ENCODE measurements around the gene ZNF593OS.
A peak's percentile ranks its signal among the peaks of the same experiment; 100 is the strongest.

ZNF593OS gene

DNA sequence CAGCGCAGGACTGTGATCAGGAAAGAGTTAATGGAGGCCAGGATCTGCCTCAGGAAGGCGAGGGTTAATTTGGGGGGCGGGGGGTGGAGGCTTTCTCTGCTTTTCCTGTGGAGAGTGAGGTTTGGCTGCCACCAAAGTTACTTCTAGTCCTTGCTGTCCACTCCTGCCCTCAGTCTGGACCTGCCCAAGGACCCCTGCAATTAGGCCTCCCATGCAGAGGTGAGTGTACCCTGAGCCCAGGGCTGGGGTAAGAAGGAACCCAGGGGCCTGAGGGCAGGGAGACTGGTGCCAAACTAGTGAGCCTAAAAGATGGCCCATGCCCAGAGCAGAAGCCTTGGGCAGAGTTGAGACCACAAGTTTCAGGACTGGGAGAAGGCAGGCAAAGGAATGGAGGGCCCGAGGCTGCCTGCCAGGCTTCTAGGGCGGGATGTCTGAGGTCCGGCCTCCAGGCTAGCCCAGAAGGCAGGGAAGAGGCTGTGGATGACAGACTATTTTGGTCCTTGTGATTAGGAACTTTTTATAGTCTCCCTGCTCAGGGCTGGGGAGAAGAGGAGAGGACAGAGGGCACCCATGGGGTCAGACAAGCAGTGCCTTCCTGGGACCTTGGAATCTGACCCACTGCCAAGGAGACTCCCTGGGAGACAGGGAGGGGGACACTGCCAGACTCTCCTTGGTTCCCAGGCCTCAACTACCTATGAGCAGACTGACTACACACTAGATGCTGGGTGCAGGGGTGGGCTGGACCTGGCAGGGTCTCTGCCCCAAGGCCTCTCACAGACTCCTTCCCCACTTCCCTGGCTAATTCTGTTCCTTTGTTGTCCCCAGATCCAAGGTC, 12.5 kb downstream of the ZNF593OS start, which contains the start of gene FAM110D:
Gene FAM110D (plus strand): TSS at position 172 of the 835 bp plus-strand sequence. CDS start 2,213 bp downstream, outside the sequence.
- DNase-seq: no peak

DNA sequence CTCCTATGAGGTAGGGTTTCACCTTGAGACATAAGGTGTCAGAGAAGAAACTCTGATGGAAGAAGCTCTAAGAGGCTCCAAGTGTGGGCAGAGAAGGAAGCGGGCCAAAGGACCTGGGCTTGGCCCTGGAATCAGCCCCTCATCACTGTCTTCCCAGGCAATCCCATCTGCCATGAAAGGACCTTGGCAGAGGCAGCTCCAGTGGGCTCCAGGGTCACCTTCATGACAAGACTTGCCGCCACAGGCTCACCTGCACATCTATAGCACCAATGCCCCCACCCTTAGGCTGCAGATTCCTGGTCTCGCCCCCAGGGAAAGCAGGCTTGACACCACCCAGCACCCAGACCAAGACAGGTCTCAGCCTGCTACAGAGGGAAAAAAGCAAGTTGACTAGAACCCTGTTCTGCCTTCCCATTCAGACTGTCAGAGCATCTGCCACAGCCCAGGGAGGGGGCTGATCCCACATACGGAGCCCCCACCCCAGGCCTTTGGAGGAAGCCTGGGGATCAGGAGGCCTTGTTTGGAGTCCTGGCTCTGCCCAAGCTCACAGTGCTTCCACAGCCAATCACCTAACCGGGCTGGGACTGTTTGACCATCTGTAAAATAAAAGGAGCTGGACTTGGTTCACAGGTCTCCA, 13.2 kb downstream of the ZNF593OS start:
- DNase-seq: no peak

DNA sequence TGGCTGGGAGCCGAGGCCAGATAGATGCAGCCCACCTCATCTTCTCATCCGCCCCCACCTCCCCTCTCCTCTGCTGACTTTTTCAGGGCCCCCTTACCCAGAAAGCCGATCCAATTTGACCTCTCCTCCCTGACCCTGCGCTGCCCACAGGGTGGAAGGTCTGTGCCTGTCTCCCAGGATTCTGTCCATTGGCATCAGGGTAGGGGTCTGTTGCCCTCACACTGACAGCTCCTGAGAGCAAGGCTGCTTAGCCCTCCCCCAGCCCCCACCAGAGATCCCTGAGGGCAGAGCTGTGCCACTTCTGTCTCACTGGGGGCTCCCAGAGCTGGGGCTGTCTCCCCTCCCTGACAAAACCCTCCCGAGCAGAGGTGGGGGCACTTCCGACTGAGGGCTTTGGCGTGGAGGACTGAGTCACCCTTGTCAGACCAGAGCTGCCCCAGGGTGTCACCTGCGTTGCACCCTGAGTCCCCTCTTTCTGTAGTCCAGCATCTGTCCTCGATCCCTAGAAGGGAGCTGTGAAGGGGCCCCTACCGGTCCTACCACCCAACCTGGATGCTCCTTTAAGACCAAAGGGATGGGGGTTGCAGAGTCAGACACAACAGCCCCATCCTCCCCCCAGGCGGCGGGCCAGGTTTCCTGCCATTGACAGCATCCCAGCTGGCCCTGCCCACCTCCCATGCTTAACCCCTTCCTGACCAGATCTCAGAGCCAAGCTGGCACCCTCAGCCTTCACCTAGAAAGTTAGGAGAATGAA, 15.2 kb downstream of the ZNF593OS start:
- DNase-seq: no peak

DNA sequence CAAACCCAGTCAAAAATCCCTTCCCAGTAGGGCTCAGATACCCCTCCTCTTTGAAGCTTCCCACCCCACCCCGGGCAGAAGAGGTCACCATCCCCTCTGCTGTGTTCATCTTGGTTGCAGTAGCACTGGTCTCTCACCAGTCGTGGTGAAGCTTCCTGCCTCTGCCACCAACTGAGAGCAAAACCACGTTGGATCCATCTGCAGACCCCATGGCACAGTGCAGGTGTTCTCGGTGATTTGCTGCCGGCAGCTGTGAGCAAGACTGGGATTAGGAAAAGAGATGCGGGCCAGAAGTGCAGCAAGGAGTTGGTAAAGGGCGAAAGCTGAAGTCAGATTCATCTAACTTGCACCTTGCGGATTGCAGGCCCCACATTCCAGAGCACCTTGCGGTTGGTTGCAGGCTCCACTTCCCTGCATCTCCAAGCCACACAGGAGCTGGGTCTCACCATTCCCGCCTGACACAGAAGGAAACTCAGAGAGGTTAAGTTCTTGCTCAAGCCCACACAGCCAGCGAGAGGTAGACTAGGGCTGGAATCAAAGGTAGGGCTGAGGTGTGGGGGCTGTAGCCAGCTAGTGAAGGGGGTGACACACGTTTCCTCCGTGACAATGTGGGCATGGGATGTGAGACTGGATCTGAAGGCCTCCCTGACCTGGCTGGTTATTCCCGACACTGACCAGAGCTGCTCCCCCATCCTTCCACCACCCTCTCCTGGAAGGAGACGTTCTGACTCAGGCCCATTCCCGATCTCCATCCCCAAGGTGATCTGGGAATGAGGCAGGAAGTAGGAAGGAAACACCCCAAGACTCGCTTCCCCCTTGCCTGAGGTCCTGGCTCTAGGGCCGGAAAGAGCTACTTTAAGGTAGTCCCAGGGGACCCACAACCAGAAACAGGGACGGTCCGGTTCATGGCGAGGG, 16.0 kb downstream of the ZNF593OS start:
- no peak for DNase-seq

DNA sequence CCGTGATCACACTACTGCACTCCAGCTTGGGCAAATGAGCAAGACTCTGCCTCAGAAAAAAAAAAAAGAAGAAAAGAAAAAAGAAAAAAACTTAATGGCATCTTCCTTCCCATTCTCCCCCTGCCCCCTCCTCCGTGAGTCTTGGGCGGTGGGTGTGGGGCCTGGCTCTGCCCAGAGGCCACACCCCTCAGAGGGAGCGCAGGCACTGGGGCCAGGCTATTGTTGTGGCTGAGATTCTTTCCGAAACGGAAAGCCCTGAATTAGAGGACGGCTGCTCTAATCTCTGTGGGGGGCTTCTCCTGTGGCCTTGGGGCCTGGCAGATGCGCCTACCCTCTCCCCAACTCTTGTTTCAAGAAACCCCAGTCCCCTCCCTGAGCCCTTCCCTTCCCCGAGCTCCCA, 16.9 kb downstream of the ZNF593OS start:
- DNase-seq: no peak

DNA sequence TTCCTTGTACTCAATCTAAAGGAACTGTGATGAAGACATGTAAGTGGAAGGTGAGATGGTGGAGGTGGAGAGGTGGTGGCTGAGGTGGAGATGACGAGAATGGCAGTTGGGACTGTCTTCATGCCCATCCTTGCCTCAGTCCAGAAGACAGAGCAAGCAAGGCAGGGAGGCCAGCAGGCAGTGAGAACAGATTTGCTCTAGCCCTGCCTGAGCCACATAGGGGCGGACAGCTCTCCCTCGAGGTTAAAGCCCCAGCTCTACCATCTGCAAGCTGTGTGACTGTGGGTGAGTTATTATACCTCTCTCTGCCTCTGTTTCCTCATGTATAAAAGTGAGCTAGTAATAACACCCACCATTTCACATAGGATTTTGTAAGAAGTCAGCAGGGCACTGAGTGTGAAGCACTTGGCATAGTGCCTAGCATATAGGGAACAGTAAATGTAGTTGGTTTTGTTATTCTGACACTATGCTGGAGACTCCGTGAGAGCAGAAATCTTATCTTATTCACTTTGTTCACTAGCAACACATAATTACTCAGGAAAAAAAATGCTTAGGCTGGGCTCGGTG, 17.6 kb downstream of the ZNF593OS start:
- no peak for DNase-seq

DNA sequence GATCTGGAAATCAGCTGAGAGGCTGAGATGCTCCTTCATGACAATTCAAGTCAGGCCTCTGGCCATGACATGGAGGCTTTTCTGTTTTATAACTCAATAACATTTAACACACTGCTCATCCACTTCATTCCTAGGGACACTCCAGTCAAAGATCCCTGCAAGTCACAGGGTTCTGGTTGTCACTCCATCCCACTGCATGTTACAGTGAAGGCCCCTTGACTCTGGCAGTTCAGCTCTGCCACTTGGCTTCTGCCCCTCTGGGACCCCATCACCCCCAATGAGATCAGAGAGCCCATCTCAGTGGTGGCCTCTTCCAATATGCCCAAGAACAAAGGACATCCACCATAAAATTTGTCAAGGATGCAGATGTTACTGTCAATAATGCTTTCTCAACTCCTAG, 22.7 kb downstream of the ZNF593OS start:
- no peak for DNase-seq

DNA sequence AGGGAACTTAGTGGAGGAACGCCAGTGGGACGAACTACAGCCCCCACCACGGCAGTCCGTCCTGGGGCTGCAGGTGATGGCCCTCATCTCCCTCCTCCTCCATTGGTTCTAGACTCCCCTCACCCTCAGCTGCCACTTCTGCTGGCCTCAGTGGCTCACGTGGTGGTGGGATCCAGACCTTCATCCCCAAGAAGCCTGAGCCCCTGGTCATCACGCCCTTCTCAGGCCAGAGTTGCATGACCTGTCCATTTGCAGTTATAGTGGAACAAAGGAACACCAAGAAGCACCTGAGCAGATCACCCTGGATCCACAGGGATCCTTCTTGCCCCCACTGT, 25.7 kb downstream of the ZNF593OS start:
- DNase-seq: no peak

DNA sequence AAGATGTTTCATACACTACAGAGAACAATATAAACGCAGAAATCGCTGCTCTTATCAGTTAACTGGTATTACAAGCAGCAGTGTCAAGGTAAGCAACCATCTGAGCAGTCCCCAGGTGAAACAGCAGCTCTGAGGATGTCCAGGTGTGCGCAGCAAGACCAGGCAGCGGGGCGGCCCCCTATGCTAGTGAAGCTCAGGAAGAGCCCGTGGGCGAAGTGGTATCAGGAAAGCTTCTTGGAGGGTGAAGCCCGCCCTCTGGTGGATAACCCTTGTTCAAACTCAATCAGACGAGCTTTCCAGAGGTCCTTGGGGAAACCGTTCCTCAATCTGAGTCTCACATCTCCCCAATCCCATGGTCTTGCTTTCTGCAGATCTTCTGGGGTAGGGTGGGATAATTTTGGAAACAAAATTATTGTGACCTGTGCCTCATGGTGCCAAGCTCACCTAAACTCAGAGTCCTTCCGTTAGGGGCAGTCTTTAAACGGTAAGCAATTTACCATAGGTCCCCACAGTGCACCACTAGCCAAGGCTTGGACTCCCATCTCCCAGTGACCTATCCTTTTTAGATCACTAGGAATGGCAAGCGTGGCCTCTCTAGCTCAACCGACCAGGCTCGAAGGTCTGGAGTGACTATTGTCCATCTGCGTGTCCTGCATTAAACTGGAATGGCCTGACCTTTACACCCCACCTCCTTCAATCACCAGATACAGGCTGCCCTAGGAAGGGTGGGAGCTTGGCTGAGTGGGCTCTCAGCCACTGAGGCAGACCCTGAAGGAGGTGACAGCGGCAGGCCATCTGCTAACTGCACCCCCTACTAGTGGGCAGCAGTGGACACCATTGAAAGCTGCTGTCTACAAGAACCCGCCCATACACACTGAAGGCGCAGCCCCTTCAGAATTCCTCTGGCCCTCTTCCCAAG, 26.3 kb downstream of the ZNF593OS start:
- peak; percentile 50 for DNase-seq

DNA sequence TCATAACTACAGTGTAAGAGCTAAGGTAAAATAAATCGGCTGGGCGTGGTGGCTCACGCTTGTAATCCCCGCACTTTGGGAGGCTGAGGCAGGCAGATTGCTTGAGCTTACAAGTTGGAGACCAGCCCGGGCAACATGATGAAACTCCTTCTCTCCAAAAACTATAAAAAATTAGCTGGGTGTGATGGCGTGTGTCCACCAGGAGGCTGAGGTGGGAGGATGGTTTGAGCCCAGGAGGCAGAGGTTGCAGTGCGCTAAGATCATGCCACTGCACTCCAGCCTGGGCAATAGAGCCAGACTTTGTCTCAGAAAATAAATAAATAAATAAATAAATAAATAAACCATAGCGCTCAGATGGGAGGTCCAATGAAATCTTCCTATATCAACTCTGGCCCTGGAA, 29.5 kb downstream of the ZNF593OS start:
- no peak for DNase-seq

DNA sequence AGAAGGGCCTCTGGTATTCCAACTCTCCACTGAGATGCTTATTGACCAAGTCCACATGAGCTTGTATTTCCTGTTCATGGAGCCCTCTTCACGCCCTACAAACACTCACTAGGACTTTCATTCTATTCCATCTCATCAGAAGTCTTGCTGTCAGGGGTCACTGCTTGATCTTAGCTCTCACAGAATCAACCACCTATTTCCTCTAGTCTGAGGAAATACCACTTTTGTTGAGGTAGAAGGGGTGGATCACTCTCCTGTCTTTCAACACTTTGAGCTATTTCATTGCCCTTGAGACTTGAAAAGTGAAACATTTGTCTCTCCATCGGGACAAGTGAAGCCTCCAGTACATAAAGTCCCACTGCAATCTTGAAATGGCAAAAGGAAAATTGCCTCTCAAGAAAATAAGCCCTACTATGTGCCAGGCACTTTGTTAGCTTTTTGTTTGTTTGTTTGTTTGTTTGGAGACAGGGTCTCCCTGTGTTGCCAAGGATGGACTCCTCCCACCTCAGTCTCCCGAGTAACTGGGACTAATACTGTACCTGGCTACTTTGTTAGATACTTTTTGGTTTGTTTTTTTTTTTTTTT, 32.6 kb downstream of the ZNF593OS start:
- DNase-seq: no peak

DNA sequence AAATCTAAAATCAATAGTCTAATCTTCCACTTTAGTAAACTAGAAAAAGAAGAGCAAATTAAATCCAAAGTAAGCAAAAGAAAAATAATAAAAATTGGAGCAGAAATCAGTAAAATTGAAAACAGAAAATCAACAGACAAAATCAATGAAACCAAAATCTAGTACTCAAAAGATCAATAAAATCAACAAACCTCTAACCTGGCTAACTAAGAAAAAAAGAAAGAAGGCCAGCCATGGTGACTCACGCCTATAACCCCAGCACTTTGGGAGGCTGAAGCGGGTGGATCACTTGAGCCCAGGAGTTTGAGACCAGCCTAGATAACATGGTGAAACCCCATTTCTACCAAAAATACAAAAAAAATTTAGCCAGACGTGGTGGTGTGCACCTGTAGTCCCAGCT, 37.2 kb downstream of the ZNF593OS start:
- DNase-seq: no peak

DNA sequence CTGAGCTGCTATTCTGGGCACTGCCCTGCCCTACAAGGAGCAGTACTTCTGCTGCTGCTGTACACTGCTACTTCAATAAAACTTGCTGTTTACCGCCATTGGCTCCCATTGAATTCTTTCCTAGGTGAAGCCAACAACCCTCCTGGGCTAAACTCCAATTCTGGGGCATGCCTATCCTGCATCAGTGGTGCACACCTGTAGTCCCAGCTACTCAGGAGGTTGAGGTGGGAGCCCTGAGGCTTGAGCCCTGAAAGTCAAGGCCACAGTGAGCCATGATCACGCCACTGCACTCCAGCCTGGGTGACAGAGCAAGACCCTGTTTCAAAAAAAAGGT, 38.8 kb downstream of the ZNF593OS start:
- no peak for DNase-seq

DNA sequence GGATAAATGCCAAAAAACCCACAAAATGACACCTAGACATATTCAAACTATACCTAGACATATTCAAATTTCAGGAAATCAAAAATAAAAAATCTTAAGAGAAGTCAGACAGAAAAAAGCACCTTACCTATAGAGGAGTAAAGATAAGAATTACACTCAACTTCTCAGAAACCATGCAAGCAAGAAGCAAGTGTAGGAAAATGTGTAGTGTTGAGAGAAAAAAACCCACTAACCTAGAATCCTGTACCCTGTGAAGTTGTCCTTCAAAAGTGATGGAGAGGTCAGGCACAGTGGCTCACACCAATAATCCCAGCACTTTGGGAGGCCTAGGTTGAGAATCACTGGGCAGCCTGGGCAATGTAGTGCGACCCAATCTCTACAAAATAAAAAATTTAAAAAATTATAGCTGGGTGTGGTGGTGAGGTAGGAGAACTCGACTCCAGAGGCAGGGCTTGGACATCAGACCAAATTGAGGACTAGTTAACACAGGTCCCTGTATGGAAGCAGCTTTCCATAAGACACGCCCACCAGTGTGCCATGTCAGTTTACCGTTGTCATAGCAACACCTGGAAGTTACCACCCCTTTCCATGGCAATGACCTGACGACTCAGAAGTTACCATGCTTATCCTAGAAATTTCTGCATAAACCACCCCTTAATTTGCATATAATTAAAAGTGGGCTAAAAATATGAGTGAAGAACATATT, 39.4 kb downstream of the ZNF593OS start:
- no peak for DNase-seq

DNA sequence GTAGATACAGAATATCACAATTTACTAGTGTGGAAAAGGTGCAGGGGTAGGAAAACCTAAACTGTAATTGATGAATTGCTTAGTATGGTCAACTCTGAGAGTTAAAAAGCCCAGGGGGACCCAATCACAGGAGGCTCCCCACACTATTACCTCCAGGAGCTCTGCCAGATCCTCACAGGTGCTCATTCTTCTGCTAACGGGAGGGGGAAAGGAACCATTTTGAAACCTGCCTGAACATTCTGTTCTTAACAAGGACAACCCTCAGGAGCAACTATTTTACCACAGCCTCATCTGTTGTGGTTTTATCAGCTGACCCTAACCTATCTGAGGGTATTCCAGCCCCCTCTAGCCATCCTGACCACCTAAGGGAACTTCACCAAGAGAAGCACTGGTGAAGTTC, 40.9 kb downstream of the ZNF593OS start:
- DNase-seq: no peak

DNA sequence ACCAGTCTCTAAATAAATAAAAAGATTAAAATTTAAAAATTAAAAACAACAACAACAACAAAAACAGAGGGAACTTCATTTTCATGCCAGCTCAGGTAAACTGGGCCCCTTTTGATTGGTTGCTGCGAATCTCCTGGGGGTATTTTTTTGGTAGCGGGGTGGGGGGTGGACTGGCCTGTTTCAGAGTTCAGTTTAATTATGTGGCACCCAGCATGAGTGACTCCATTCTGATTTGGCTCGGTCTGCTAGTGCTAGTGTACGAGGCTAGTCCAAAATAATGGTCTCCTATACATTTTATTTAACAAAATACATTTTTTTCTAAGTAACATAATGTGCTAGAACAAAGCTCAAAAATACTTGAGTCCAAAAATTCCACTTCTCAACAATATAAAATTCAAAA, 41.9 kb downstream of the ZNF593OS start:
- DNase-seq: no peak

DNA sequence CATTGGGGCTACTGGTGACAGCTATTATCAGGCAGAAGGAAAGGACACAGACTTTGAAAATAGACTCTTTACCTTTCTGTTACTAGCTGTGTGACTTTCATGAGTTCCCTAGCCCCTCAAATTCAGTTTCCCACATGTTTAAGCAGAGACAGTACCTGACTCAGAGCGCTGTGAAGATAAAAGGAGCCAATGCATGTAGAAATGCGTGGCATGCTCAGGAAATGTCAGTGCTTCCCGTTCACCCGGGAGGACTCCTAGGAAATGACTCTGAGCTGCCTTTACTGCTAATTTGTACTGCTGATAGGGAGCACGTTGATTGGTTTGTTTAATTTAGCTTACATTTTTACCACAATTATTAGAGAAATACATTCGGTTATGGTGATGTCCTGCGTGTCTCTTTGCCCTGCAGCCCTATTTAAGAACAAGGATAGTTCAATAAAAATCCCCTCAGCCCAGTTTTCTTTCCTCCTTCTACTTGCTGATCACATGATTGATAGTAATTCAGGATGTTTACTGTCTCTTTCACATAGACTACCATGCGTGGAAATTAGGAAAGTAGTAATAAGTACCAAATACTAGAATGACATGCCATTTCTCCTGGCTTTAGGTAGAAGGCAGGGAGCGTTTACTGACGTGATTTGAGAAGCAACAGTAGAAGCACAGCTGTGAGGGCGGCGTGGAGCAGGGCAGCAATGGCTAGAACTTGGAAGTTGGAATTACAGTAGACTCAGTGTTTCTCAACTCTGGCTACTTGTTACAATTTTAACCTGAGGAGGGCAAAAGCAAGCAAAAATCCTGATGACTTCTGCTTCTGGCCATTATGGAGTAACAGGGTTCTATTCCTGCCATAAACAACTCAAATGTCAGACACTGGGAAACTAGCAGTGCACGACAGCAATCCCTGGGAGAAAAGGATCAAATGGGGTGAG, 44.1 kb downstream of the ZNF593OS start:
- DNase-seq: no peak

DNA sequence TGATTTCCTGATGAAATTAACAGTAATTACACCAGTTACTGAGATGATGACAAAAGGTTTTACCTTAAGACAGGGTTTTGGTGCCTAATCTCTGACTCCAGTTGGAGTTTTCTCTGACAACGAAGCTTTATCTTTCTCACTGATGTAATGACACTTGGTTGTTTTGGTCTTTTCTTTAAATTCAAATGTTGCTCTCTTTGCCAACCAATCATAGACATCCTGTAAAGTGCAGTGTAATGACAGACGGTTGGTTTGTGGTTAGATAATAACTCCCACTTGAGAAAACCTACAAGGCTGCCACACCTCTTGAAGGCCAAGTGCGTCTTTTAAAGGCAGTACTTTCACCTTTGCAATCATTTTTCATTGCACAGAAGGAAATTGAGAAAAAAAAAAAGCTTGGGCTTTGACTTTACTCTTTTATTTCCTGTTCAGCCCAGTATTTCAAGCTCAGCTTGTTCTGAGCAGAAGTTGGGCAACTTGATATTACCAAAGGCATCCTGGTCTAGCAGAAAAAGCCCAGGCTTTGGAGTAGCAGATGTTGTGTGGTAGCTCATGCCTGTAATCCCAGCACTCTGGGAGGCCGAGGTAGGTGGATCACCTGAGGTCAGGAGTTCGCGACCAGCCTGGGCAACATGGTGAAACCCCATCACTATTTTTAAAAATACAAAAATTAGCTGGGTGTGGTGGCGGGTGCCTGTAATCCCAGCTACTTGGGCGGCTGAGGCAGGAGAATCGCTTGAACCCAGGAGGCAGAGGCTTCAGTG, 45.1 kb downstream of the ZNF593OS start:
- peak; percentile 88 for DNase-seq
